ENCODE results near the gene ZNF48.

Gene ZNF48

GRCh38 chr16:30358990-30359870 lies 36.0 kb upstream of the ZNF48 start:
- no peak for DNase-seq

GRCh38 chr16:30359871-30360170 lies 35.4 kb upstream of the ZNF48 start:
- DNase-seq, result no peak

DNA sequence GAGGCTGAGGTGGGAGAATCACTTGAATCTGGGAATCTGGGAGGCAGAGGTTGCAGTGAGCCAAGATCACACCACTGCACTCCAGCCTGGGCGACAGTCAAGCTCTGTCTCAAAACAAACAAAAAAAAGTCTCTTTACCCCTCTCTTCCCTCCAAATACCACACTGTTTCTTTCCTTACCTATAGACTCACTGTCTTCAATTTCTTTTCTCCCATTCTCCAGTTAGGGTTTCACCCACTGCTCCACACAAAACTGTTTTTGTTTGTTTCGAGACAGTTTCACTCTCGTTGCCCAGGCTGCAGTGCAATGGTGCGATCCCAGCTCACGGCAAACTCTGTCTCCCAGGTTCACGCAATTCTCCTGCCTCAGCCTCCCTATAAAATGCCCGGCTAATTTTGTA lies 34.0 kb upstream of the ZNF48 start:
- DNase-seq, result no peak

DNA sequence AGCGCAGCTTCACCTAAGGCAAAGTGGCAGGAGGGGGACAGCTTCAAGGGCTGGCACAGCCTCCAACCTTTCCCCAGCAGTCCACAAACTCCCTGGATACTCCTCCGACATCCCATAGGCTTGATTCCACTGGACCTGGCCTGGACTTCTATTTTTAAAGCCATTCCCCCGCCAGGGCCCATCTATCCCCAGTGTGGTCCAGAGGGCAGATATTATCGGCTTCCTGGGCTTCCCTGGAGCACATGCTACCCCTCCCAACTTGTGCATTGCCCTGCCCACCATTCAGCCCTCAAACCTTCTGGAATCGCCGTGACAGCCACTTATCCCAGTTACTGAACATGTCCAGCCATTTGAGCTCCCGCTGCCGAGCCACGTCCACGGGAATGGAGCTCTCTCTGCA lies 30.0 kb upstream of the ZNF48 start:
- DNase-seq, result no peak

DNA sequence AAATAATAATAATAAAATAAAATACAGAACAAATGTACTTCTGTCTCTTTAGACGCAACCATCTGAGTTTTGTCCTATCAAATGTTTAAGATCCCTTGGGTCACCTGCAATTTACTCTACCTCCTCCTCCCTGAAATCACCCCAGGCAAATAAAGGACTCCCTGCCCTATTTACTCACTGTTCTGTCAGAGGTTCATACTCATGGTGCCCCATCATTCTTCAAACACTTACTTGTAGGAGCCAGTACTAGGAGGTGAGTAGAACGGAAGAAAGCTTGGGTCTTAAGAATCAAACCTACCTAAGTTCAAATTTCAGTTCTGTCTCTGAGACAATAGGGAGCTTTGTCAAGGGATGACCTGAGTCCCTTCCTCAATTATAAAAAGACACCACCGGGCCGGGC lies 28.7 kb upstream of the ZNF48 start:
- DNase-seq, result no peak

GRCh38 chr16:30367349-30368009 lies 27.7 kb upstream of the ZNF48 start:
- no peak for DNase-seq

- no peak for DNase-seq
Observed at GRCh38 chr16:30368122-30368791, 27.0 kb upstream of the ZNF48 start.

DNA sequence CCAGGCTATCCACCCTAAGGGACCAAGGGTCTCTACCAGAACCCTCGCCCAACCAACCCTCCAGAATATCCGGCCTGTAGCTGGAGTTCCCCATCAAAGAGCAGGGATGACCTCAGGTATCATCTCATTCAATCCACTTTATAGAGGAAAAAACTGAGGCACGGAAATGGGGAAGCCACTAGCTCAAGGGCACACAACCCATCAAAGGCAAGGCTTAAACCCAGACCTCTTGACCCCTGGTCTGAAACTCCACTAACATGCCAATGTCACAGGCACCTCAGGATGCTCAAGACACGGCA lies 26.5 kb upstream of the ZNF48 start:
- DNase-seq, result no peak

DNA sequence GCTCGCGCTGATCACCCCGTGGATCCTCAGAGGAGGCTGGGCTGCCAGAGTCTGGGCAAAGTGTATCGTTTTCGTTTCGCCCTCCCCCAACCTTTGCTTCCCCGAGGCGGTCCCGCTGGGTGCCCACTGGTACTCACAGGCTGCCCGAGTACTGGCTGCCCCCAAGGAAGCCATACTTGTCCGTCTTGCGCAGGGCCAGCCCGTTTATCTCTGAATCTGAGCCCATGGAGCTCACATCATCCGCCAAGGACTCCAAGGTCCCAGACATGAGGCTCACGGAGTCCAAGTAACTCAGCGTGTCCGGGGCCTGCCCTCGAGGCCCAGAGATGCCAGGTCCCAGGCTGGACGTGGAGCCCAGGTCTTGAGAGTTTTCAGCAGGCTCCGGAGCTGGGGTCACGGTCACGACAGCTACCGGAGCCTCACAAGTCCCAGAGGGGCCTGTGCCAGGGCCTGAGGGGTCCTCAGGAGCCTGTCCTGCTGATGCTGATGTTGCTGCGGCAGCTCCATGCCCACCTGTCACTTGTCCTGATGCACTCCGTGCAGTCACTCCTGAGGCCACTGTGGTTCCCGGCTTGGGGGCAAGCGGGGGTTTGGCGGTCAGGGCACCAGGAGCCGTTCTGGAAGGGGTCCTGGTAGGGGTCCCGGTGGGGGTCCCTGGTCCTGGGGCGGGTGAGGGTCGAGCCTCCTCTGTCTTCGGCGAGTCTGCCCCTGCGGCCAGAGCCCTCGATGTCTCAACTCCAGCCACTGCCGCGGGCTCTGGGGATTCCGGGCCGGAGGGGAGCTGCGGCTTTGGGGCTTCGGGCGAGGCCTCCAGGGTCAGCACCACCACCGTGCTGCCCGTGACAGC lies 25.9 kb upstream of the ZNF48 start:
- no peak for DNase-seq

DNA sequence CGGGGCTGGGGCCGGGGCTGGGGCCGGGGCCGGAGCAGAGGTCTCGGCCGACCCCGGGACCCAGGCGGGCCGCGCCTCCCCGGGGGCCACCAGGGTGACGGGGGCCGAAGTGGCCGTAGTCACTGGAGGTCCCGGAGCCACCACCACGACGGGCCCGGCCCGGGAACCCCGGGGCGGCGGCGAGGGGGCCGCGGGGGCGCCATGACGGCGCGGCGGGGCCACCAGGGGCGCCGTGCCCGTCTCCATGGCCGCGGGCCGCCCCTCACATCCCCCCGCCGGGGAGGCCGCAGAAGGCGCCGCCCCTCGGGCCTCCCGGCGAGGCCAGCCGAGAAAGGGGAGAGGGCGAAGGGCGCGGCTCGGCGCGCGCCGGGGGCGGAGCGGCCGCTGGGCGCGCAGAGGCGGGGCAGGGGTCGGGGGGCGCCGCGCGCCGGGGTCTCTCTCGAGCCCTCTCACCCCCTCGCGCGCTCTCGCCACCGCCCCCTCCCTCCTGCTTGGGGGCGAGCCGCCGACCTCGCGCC lies 25.2 kb upstream of the ZNF48 start:
- DNase-seq, result no peak

- peak; percentile 100 for DNase-seq
Observed at GRCh38 chr16:30370456-30371247, 24.6 kb upstream of the ZNF48 start, which contains the start of gene TBC1D10B. TBC1D10B (minus strand) TSS chr16:30370494; CDS start chr16:30370183, 311 bp downstream.

DNA sequence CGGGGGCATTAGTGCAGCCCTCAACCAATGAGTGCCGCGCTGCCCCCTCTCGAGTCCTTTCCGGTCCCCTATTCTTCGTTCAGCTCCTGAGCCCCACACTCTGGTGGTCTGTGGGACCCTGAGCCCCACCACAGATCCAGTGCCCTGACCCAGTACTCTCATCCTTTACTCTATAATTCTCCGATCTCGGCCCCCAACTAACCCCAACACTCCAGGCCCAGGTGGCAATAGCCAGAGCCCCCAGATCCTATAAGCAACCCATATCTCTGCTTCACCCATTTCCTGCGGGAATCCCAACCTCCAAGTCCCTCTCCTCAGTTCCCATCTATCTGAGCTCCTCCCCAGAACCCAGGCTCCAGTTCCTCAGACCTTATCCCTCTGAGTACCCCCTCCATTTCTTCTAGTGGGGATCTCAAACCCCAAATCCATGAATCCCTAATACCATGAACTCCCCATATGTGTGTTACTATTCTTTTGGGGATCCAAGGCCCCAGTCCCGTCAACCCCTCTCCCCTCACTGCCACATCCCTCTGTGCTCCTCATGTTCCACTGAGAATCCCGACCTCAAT lies 23.9 kb upstream of the ZNF48 start:
- no peak for DNase-seq

DNA sequence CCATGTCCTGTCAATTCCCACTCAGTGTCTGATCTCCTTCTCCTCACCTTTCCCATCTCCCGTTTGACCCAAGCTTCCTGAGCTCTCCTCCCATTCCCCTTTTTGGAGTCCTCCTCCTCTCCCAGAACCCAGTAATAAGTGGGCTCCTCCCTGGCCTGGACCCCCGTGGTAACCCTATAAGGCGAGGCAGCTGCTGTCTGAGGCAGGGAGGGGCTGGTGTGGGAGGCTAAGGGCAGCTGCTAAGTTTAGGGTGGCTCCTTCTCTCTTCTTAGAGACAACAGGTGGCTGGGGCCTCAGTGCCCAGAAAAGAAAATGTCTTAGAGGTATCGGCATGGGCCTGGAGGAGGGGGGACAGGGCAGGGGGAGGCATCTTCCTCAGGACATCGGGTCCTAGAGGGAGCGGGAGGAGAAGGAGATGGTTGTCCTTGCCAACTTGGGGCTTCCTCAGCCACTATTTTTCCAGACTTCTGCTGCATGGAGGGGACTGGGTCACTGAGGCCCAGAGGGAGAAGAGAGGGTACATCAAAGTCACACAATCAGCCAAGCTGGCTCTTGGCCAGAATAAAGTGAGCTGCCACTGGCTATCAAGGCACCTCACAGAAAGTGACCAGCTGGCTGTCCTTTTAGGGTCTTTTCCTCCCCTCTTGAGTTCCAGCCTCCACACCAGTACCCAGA lies 23.0 kb upstream of the ZNF48 start:
- no peak for DNase-seq

DNA sequence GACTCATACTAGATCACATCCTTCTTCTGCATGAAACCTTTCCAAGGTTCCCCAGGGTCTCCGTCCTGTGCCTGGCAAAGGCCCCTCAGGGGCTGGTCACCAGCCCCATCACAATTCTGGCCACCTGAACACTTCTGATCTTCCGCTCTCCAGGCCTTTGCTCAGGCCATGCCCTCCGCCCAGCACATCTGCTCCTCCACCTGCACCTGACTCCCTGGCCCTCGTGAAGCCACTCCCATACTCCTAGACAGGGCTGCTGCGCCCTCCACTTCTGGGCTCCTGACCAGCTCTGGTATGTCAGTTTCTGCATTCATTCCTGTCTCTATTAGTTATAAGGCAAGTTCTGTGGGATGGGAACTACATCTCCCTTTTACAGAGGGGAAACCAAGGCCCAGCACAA lies 22.5 kb upstream of the ZNF48 start:
- no peak for DNase-seq

DNA sequence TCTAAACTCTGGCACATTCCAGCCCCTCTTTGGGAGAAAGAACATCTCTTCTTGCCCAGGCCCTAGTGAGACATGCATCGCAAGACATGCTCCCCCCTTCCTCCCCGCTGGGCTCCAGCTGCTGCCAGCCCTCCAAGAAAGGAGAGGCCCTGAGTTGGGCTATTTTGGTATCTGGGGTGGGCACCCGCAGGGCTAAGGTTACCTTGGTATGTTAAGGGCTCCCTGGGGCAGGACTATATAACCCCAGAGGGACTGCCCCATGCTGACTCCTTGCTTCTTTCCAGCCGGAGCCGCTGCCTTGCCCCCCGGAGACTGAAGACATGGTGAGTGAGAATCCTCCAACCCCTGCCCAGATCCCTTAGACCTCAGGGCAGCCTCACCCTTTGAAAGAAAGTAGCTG lies 20.7 kb upstream of the ZNF48 start, which contains the start of gene MYL11:
MYL11 (plus strand) TSS at position 265 of the 400 bp plus-strand sequence; CDS start at position 321, 56 bp downstream.
- no peak for DNase-seq

DNA sequence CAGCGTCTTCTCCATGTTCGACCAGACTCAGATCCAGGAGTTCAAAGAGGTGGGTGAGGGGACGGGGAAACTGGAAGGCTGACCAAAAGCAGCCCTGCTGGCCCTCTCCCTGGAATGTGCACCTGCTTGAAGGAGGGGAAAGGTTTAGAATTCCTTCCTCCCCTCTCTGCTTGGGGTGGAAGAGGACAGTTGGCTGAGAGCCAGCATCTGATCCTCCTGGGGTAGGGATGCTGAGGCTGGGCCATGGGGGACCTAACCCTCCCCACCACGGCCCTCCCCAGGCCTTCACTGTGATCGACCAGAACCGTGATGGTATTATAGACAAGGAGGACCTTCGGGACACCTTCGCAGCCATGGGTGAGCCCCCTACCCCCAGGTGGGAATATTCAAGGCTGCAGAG lies 19.4 kb upstream of the ZNF48 start:
- DNase-seq, result no peak

DNA sequence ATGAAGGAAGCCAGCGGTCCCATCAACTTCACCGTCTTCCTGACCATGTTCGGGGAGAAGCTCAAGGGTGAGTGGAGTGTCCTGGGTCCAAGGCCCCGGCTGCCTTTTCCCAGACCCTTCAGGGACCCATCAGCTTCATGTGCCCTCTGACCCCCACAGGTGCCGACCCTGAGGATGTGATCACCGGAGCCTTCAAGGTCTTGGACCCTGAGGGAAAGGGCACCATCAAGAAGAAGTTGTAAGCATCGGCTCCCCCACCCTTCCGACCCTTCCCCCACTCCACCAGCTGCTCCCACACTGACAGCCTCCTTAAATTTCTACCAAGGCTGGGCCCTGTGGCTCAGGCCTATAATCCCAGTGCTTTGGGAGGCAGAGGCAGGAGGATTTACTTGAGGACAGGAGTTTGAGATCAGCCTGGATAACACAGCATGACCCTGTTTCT lies 18.7 kb upstream of the ZNF48 start:
- DNase-seq, result no peak

DNA sequence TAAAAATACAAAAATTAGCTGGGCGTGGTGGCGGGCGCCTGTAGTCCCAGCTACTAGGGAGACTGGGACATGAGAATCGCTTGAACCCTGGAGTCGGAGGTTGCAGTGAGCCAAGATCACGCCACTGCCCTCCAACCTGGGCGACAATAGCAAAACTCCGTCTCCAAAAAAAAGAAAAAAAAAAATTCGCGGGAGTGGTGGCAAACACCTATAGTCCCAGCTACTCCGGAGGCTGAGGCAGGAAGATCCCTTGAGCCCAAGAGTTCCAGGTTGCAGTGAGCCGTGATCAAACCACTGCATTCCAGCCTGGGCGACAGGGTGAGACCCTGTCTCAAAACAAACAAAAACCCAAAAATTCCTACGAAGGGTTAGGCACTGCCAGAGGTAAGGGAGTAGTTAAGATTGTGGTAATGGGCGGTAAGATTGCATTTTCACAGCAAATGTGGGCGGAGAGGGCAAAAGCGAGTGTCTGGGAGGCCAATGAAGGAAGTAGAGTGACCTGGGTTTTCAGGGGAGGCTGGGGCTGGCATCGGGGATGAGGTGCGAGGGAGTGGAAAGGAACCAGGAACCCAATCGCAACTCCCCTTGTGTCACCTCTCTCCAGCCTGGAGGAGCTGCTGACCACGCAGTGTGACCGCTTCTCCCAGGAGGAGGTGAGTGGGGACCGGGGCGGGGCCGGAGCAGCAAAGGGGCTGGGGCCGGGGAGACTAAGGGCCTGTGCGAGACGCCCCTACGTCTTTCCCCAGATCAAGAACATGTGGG lies 18.0 kb upstream of the ZNF48 start:
- no peak for DNase-seq

- peak; percentile 93 for DNase-seq
Observed at GRCh38 chr16:30377812-30378235, 17.4 kb upstream of the ZNF48 start.
